GM12892 (cell line): Measurements from ENCODE around the gene PEX26.

Experiments used
- POLR2A ChIP-seq: IDR thresholded peaks from 2 replicates; pipeline ENCODE4 v1.6.1; 2011; ENCODE audit warnings: low read depth, low read length, control low read depth
- POLR2AphosphoS5 ChIP-seq: IDR thresholded peaks from 2 replicates; pipeline ENCODE4 v1.6.1; 2011; ENCODE audit warnings: low read depth, low read length, control low read depth

- TF ChIP-seq POLR2A, result no peak
- TF ChIP-seq POLR2AphosphoS5, result no peak
Observed at GRCh38 chr22:18079706-18080233, 2.0 kb downstream of the PEX26 start.
